ENCODE measurements around the gene LENEP.

The LENEP gene

GRCh38 chr1:155026154-155026553, 32.8 kb downstream of the LENEP start:
- Histone ChIP-seq H4K91ac (ENCODE audit: low read depth, low read length, poor library complexity) (peak overlapping the region; percentile 9), H3K23ac (ENCODE audit: low read depth, low read length, poor library complexity) (no peak overlapping the region), H2BK5ac (ENCODE audit: low read length) (no peak overlapping the region), H3K4ac (ENCODE audit: low read length) (no peak overlapping the region), H2BK12ac (ENCODE audit: low read length) (peak overlapping the region; percentile 82), H3K4me3 (ENCODE audit: low read length in 2 of 2) (no peak overlapping the region), H3K9me3 (replicated peaks in 1 of 2; ENCODE audit: control insufficient read depth in 2 of 2, insufficient read depth in 1 of 2, low read depth in 1 of 2, low read length in 2 of 2) (no peaks in the 10 kb centered on the region), H3K18ac (ENCODE audit: low read length) (no peak overlapping the region), H3K27me3 (ENCODE audit: control insufficient read depth in 3 of 3, insufficient read depth in 3 of 3, low read depth in 1 of 3, low read length in 3 of 3) (no peaks in the 10 kb centered on the region), H3K4me2 (ENCODE audit: insufficient read depth, low read length, poor library complexity, severe bottlenecking) (no peak overlapping the region), H3K36me3 (replicated peaks in 1 of 2; ENCODE audit: control insufficient read depth in 2 of 2, insufficient read depth in 2 of 2, low read length in 2 of 2) (no peaks in the 10 kb centered on the region), H3K79me1 (ENCODE audit: low read depth, low read length) (no peaks in the 10 kb centered on the region), H3K9ac (ENCODE audit: low read depth, low read length, poor library complexity) (peak overlapping the region; percentile 78), H2BK15ac (ENCODE audit: low read length) (no peak overlapping the region), H4K8ac (ENCODE audit: low read depth, low read length) (no peak overlapping the region), H3K27ac (replicated peaks; ENCODE audit: low read length) (no peak overlapping the region), H2BK120ac (ENCODE audit: low read depth, low read length) (no peak overlapping the region), H2AFZ (ENCODE audit: low read length) (no peak overlapping the region), H3K4me1 (ENCODE audit: control insufficient read depth in 2 of 2, insufficient read depth in 1 of 2, low read depth in 1 of 2, low read length in 2 of 2) (no peaks in the 10 kb centered on the region), H3K14ac (ENCODE audit: low read length) (no peak overlapping the region), H2AK5ac (ENCODE audit: low read depth, low read length) (peak overlapping the region; percentile 79)
- WGBS, 2 donors (ENCODE audit: extremely low coverage in 2 of 2, insufficient read length in 2 of 2, insufficient replicate concordance in 1 of 2) = no CpG with 5 or more reads among the region's 9 CpGs
- DNase-seq (ENCODE audit: low spot score) = no peak

- no peak overlapping the region for H2BK5ac ChIP-seq (ENCODE audit: low read length)
Observed at GRCh38 chr1:155026588-155026987, 33.2 kb downstream of the LENEP start.

GRCh38 chr1:155029513-155030242, 36.3 kb downstream of the LENEP start:
- no peak for DNase-seq (ENCODE audit: low spot score)
- Histone ChIP-seq H2BK120ac (ENCODE audit: low read depth, low read length) (no peak overlapping the region), H3K36me3 (replicated peaks in 1 of 2; ENCODE audit: control insufficient read depth in 2 of 2, insufficient read depth in 2 of 2, low read length in 2 of 2) (no peaks in the 10 kb centered on the region), H3K4me2 (ENCODE audit: insufficient read depth, low read length, poor library complexity, severe bottlenecking) (no peak overlapping the region), H3K4me3 (ENCODE audit: low read length in 2 of 2) (no peak overlapping the region), H3K14ac (ENCODE audit: low read length) (no peak overlapping the region), H2BK5ac (ENCODE audit: low read length) (no peak overlapping the region), H3K9me3 (replicated peaks in 1 of 2; ENCODE audit: control insufficient read depth in 2 of 2, insufficient read depth in 1 of 2, low read depth in 1 of 2, low read length in 2 of 2) (no peaks in the 10 kb centered on the region), H3K79me1 (ENCODE audit: low read depth, low read length) (no peaks in the 10 kb centered on the region), H4K91ac (ENCODE audit: low read depth, low read length, poor library complexity) (no peak overlapping the region), H3K23ac (ENCODE audit: low read depth, low read length, poor library complexity) (peak overlapping the region; percentile 22), H3K9ac (ENCODE audit: low read depth, low read length, poor library complexity) (peak overlapping the region; percentile 44), H3K27ac (replicated peaks; ENCODE audit: low read length) (no peak overlapping the region), H3K4me1 (ENCODE audit: control insufficient read depth in 2 of 2, insufficient read depth in 1 of 2, low read depth in 1 of 2, low read length in 2 of 2) (no peaks in the 10 kb centered on the region), H3K18ac (ENCODE audit: low read length) (peak overlapping the region; percentile 76), H2AFZ (ENCODE audit: low read length) (no peak overlapping the region), H2BK12ac (ENCODE audit: low read length) (peak overlapping the region; percentile 63), H2AK5ac (ENCODE audit: low read depth, low read length) (peak overlapping the region; percentile 13), H3K4ac (ENCODE audit: low read length) (no peak overlapping the region), H3K27me3 (ENCODE audit: control insufficient read depth in 3 of 3, insufficient read depth in 3 of 3, low read depth in 1 of 3, low read length in 3 of 3) (no peaks in the 10 kb centered on the region), H2BK15ac (ENCODE audit: low read length) (peak overlapping the region; percentile 19), H4K8ac (ENCODE audit: low read depth, low read length) (peak overlapping the region; percentile 43)
- no CpG with 5 or more reads among the region's 16 CpGs for WGBS, 2 donors (ENCODE audit: extremely low coverage in 2 of 2, insufficient read length in 2 of 2, insufficient replicate concordance in 1 of 2)

More at GRCh38 chr1:155026588-155026987, 33.2 kb downstream of the LENEP start:
- Histone ChIP-seq H3K4me2 (ENCODE audit: insufficient read depth, low read length, poor library complexity, severe bottlenecking) (no peak overlapping the region), H2AFZ (ENCODE audit: low read length) (no peak overlapping the region), H2BK12ac (ENCODE audit: low read length) (peak overlapping the region; percentile 82), H3K14ac (ENCODE audit: low read length) (no peak overlapping the region), H3K18ac (ENCODE audit: low read length) (no peak overlapping the region), H2BK120ac (ENCODE audit: low read depth, low read length) (no peak overlapping the region), H3K9ac (ENCODE audit: low read depth, low read length, poor library complexity) (peak overlapping the region; percentile 78), H3K79me1 (ENCODE audit: low read depth, low read length) (no peaks in the 10 kb centered on the region), H3K36me3 (replicated peaks in 1 of 2; ENCODE audit: control insufficient read depth in 2 of 2, insufficient read depth in 2 of 2, low read length in 2 of 2) (no peaks in the 10 kb centered on the region), H4K91ac (ENCODE audit: low read depth, low read length, poor library complexity) (no peak overlapping the region), H2BK15ac (ENCODE audit: low read length) (no peak overlapping the region), H3K23ac (ENCODE audit: low read depth, low read length, poor library complexity) (no peak overlapping the region), H4K8ac (ENCODE audit: low read depth, low read length) (no peak overlapping the region), H3K9me3 (replicated peaks in 1 of 2; ENCODE audit: control insufficient read depth in 2 of 2, insufficient read depth in 1 of 2, low read depth in 1 of 2, low read length in 2 of 2) (no peaks in the 10 kb centered on the region), H3K27me3 (ENCODE audit: control insufficient read depth in 3 of 3, insufficient read depth in 3 of 3, low read depth in 1 of 3, low read length in 3 of 3) (no peaks in the 10 kb centered on the region), H3K4ac (ENCODE audit: low read length) (no peak overlapping the region), H3K27ac (replicated peaks; ENCODE audit: low read length) (no peak overlapping the region), H2AK5ac (ENCODE audit: low read depth, low read length) (peak overlapping the region; percentile 79), H3K4me1 (ENCODE audit: control insufficient read depth in 2 of 2, insufficient read depth in 1 of 2, low read depth in 1 of 2, low read length in 2 of 2) (no peaks in the 10 kb centered on the region), H3K4me3 (ENCODE audit: low read length in 2 of 2) (peak overlapping the region in 1 of 2 donors; percentile 40)
- DNase-seq (ENCODE audit: low spot score) = no peak
- no CpG with 5 or more reads among the region's 6 CpGs for WGBS, 2 donors (ENCODE audit: extremely low coverage in 2 of 2, insufficient read length in 2 of 2, insufficient replicate concordance in 1 of 2)

- no peak overlapping the region for H3K14ac ChIP-seq (ENCODE audit: low read length)
- no peak overlapping the region for H3K9ac ChIP-seq (ENCODE audit: low read depth, low read length, poor library complexity)
- no peaks in the 10 kb centered on the region for H3K36me3 ChIP-seq (replicated peaks in 1 of 2; ENCODE audit: control insufficient read depth in 2 of 2, insufficient read depth in 2 of 2, low read length in 2 of 2)
- H3K4me3 ChIP-seq (ENCODE audit: low read length in 2 of 2) = no peak overlapping the region
- no peak overlapping the region for H2BK5ac ChIP-seq (ENCODE audit: low read length)
- H2BK120ac ChIP-seq (ENCODE audit: low read depth, low read length) = no peak overlapping the region
- H3K27me3 ChIP-seq (ENCODE audit: control insufficient read depth in 3 of 3, insufficient read depth in 3 of 3, low read depth in 1 of 3, low read length in 3 of 3) = no peaks in the 10 kb centered on the region
- peak overlapping the region; percentile 63 for H2BK12ac ChIP-seq (ENCODE audit: low read length)
- peak overlapping the region; percentile 43 for H4K8ac ChIP-seq (ENCODE audit: low read depth, low read length)
- H3K9me3 ChIP-seq (replicated peaks in 1 of 2; ENCODE audit: control insufficient read depth in 2 of 2, insufficient read depth in 1 of 2, low read depth in 1 of 2, low read length in 2 of 2) = no peaks in the 10 kb centered on the region
- H2AFZ ChIP-seq (ENCODE audit: low read length) = no peak overlapping the region
- DNase-seq (ENCODE audit: low spot score) = no peak
- H3K4me1 ChIP-seq (ENCODE audit: control insufficient read depth in 2 of 2, insufficient read depth in 1 of 2, low read depth in 1 of 2, low read length in 2 of 2) = no peaks in the 10 kb centered on the region
- no peak overlapping the region for H3K4me2 ChIP-seq (ENCODE audit: insufficient read depth, low read length, poor library complexity, severe bottlenecking)
- no peak overlapping the region for H3K27ac ChIP-seq (replicated peaks; ENCODE audit: low read length)
- no peak overlapping the region for H2AK5ac ChIP-seq (ENCODE audit: low read depth, low read length)
- no peak overlapping the region for H3K18ac ChIP-seq (ENCODE audit: low read length)
- no peak overlapping the region for H3K4ac ChIP-seq (ENCODE audit: low read length)
- H3K23ac ChIP-seq (ENCODE audit: low read depth, low read length, poor library complexity) = peak overlapping the region; percentile 22
- peak overlapping the region; percentile 89 for H2BK15ac ChIP-seq (ENCODE audit: low read length)
- no CpG with 5 or more reads among the region's 15 CpGs for WGBS, 2 donors (ENCODE audit: extremely low coverage in 2 of 2, insufficient read length in 2 of 2, insufficient replicate concordance in 1 of 2)
- no peaks in the 10 kb centered on the region for H3K79me1 ChIP-seq (ENCODE audit: low read depth, low read length)
- no peak overlapping the region for H4K91ac ChIP-seq (ENCODE audit: low read depth, low read length, poor library complexity)
Observed at GRCh38 chr1:155030243-155030795, 36.9 kb downstream of the LENEP start.
